ENCODE data around the gene PTPRQ. TPM values are rescaled to one million over a fixed set of nuclear protein-coding genes. Genes with fewer than 3 reads are reported as not detected.

Gene PTPRQ
- total and polyA plus RNA-seq, 2 experiments from 2014 or later, result 0.11 to 0.18 TPM

GRCh38 chr12:80634903-80635302 lies 190.9 kb downstream of the PTPRQ start:
- H3K9me2 ChIP-seq (ENCODE audit: insufficient read depth), result no peaks in the 10 kb centered on the region
- 75 to 77% methylated on average over 6 of the region's 6 CpGs for WGBS, 2 experiments (ENCODE audit: low coverage in 1 of 2, low lambda C conversion rate in 2 of 2, missing lambda C conversion rate in 2 of 2)
- TF ChIP-seq EZH2 (IDR thresholded peaks at IDR 0.05; ENCODE audit: insufficient read depth, poor library complexity, severe bottlenecking) (no peak), EZH2phosphoT487 (IDR thresholded peaks at IDR 0.05; ENCODE audit: insufficient read depth, low read depth) (no peak)
- H4K20me1 ChIP-seq (ENCODE audit: insufficient read depth), result no peaks in the 10 kb centered on the region
- in situ Hi-C loops (cut with MboI), result no loop called here
- no peaks in the 10 kb centered on the region for H3K27me3 ChIP-seq (replicated peaks; ENCODE audit: insufficient read depth)
- no peak for DNase-seq
- H3K27ac ChIP-seq, result no peak overlapping the region
- H3K4me1 ChIP-seq (ENCODE audit: insufficient read depth), result no peaks in the 10 kb centered on the region
- H3K9ac ChIP-seq, result no peak overlapping the region
- H3K4me3 ChIP-seq, result no peak overlapping the region
- H3K4me2 ChIP-seq (ENCODE audit: unreplicated experiment), result no peak overlapping the region
- no peaks in the 10 kb centered on the region for H3F3A ChIP-seq (ENCODE audit: insufficient read depth)
- H2AFZ ChIP-seq, result 0 out of 2 replicates have a peak overlapping the region, but pooled peaks have one; percentile 25
- H3K9me3 ChIP-seq (ENCODE audit: low read depth), result no peaks in the 10 kb centered on the region
- H3K79me2 ChIP-seq (ENCODE audit: insufficient read depth), result no peaks in the 10 kb centered on the region
- H3K36me3 ChIP-seq (ENCODE audit: low read depth), result no peaks in the 10 kb centered on the region

GRCh38 chr12:80636832-80637231 lies 192.8 kb downstream of the PTPRQ start:
- no peaks in the 10 kb centered on the region for H3K27me3 ChIP-seq (replicated peaks; ENCODE audit: insufficient read depth)
- no peak overlapping the region for H3K4me2 ChIP-seq (ENCODE audit: unreplicated experiment)
- no peaks in the 10 kb centered on the region for H3K4me1 ChIP-seq (ENCODE audit: insufficient read depth)
- H3K27ac ChIP-seq, result no peak overlapping the region
- no peak overlapping the region for H3K9ac ChIP-seq
- no peaks in the 10 kb centered on the region for H4K20me1 ChIP-seq (ENCODE audit: insufficient read depth)
- in situ Hi-C loops (cut with MboI), result no loop called here
- DNase-seq, result peak; percentile 3
- 80 to 86% methylated on average over 4 of the region's 4 CpGs for whole genome bisulfite sequencing, 2 experiments (ENCODE audit: low coverage in 1 of 2, low lambda C conversion rate in 2 of 2, missing lambda C conversion rate in 2 of 2)
- H3K36me3 ChIP-seq (ENCODE audit: low read depth), result no peaks in the 10 kb centered on the region
- H3K79me2 ChIP-seq (ENCODE audit: insufficient read depth), result no peaks in the 10 kb centered on the region
- H2AFZ ChIP-seq, result no peak overlapping the region
- TF ChIP-seq EZH2 (IDR thresholded peaks at IDR 0.05; ENCODE audit: insufficient read depth, poor library complexity, severe bottlenecking), result no peak
- no peak for TF ChIP-seq EZH2phosphoT487 (IDR thresholded peaks at IDR 0.05; ENCODE audit: insufficient read depth, low read depth)
- H3K9me3 ChIP-seq (ENCODE audit: low read depth), result no peaks in the 10 kb centered on the region
- no peaks in the 10 kb centered on the region for H3F3A ChIP-seq (ENCODE audit: insufficient read depth)
- no peak overlapping the region for H3K4me3 ChIP-seq
- no peaks in the 10 kb centered on the region for H3K9me2 ChIP-seq (ENCODE audit: insufficient read depth)

GRCh38 chr12:80641936-80642335 lies 197.9 kb downstream of the PTPRQ start:
- H3F3A ChIP-seq (ENCODE audit: insufficient read depth), result no peaks in the 10 kb centered on the region
- no peaks in the 10 kb centered on the region for H3K79me2 ChIP-seq (ENCODE audit: insufficient read depth)
- no peaks in the 10 kb centered on the region for H3K4me1 ChIP-seq (ENCODE audit: insufficient read depth)
- WGBS, 2 experiments (ENCODE audit: low coverage in 1 of 2, low lambda C conversion rate in 2 of 2, missing lambda C conversion rate in 2 of 2), result 96 to 98% methylated on average over 2 of the region's 2 CpGs
- H3K27ac ChIP-seq, result no peak overlapping the region
- H3K9me2 ChIP-seq (ENCODE audit: insufficient read depth), result no peaks in the 10 kb centered on the region
- no peak overlapping the region for H3K4me2 ChIP-seq (ENCODE audit: unreplicated experiment)
- in situ Hi-C loops (cut with MboI), result no loop called here
- H3K9me3 ChIP-seq (ENCODE audit: low read depth), result no peaks in the 10 kb centered on the region
- no peaks in the 10 kb centered on the region for H3K36me3 ChIP-seq (ENCODE audit: low read depth)
- H4K20me1 ChIP-seq (ENCODE audit: insufficient read depth), result no peaks in the 10 kb centered on the region
- no peak for DNase-seq
- H2AFZ ChIP-seq, result no peak overlapping the region
- H3K27me3 ChIP-seq (replicated peaks; ENCODE audit: insufficient read depth), result no peaks in the 10 kb centered on the region
- H3K4me3 ChIP-seq, result no peak overlapping the region
- no peak overlapping the region for H3K9ac ChIP-seq
- TF ChIP-seq EZH2 (IDR thresholded peaks at IDR 0.05; ENCODE audit: insufficient read depth, poor library complexity, severe bottlenecking) (no peak), EZH2phosphoT487 (IDR thresholded peaks at IDR 0.05; ENCODE audit: insufficient read depth, low read depth) (no peak)

- H3K4me3 ChIP-seq, result no peak overlapping the region
- peaks cover 10% of the 10 kb centered on the region for H3K4me1 ChIP-seq (ENCODE audit: insufficient read depth)
- no peaks in the 10 kb centered on the region for H3K9me2 ChIP-seq (ENCODE audit: insufficient read depth)
- TF ChIP-seq EZH2phosphoT487 (IDR thresholded peaks at IDR 0.05; ENCODE audit: insufficient read depth, low read depth) (no peak), EZH2 (IDR thresholded peaks at IDR 0.05; ENCODE audit: insufficient read depth, poor library complexity, severe bottlenecking) (no peak)
- in situ Hi-C loops (cut with MboI), result no loop called here
- H3F3A ChIP-seq (ENCODE audit: insufficient read depth), result peaks cover 3% of the 10 kb centered on the region; the same call in 1 of the 2 replicates
- no peak overlapping the region for H3K4me2 ChIP-seq (ENCODE audit: unreplicated experiment)
- no peak overlapping the region for H3K27ac ChIP-seq
- H3K36me3 ChIP-seq (ENCODE audit: low read depth), result no peaks in the 10 kb centered on the region
- DNase-seq, result no peak
- no peaks in the 10 kb centered on the region for H3K79me2 ChIP-seq (ENCODE audit: insufficient read depth)
- no peak overlapping the region; the same call in 1 of the 2 replicates for H2AFZ ChIP-seq
- no peaks in the 10 kb centered on the region for H4K20me1 ChIP-seq (ENCODE audit: insufficient read depth)
- no peaks in the 10 kb centered on the region for H3K27me3 ChIP-seq (replicated peaks; ENCODE audit: insufficient read depth)
- no peak overlapping the region for H3K9ac ChIP-seq
- 63% methylated on average over 2 of the region's 2 CpGs for WGBS, 2 experiments (ENCODE audit: low coverage in 1 of 2, low lambda C conversion rate in 2 of 2, missing lambda C conversion rate in 2 of 2)
- no peaks in the 10 kb centered on the region for H3K9me3 ChIP-seq (ENCODE audit: low read depth)
Measured at GRCh38 chr12:80643961-80644360, 199.9 kb downstream of the PTPRQ start.

GRCh38 chr12:80648881-80649280 lies 204.8 kb downstream of the PTPRQ start:
- H3K4me2 ChIP-seq (ENCODE audit: unreplicated experiment), result peak overlapping the region; percentile 34

More at GRCh38 chr12:80648881-80649280, 204.8 kb downstream of the PTPRQ start:
- in situ Hi-C loops (cut with MboI), result no loop called here
- peaks cover 15% of the 10 kb centered on the region for H3K4me1 ChIP-seq (ENCODE audit: insufficient read depth)
- no peak overlapping the region for H3K4me3 ChIP-seq
- peak; percentile 76 for DNase-seq
- WGBS, 2 experiments (ENCODE audit: low coverage in 1 of 2, low lambda C conversion rate in 2 of 2, missing lambda C conversion rate in 2 of 2), result 0% methylated on average over 1 of the region's 1 CpG
- TF ChIP-seq EZH2phosphoT487 (IDR thresholded peaks at IDR 0.05; ENCODE audit: insufficient read depth, low read depth), result no peak
- no peak for TF ChIP-seq EZH2 (IDR thresholded peaks at IDR 0.05; ENCODE audit: insufficient read depth, poor library complexity, severe bottlenecking)
- H3K79me2 ChIP-seq (ENCODE audit: insufficient read depth), result no peaks in the 10 kb centered on the region
- no peaks in the 10 kb centered on the region for H3K9me2 ChIP-seq (ENCODE audit: insufficient read depth)
- no peaks in the 10 kb centered on the region for H4K20me1 ChIP-seq (ENCODE audit: insufficient read depth)
- H3K27me3 ChIP-seq (replicated peaks; ENCODE audit: insufficient read depth), result no peaks in the 10 kb centered on the region
- no peak overlapping the region for H3K9ac ChIP-seq
- peak overlapping the region; percentile 18; the same call in 1 of the 2 replicates for H3K27ac ChIP-seq
- no peaks in the 10 kb centered on the region for H3K36me3 ChIP-seq (ENCODE audit: low read depth)
- H3F3A ChIP-seq (ENCODE audit: insufficient read depth), result peaks cover 10% of the 10 kb centered on the region; the same call in 1 of the 2 replicates
- H3K9me3 ChIP-seq (ENCODE audit: low read depth), result no peaks in the 10 kb centered on the region
- no peak overlapping the region for H2AFZ ChIP-seq

Data from GM23248 (cell line).